GM19455 (cell line): Measurements from ENCODE around the gene RIPOR2.
"Not testable (repeated sequence)": the region's sequence is repeated elsewhere in the genome, so short reads cannot be mapped to it uniquely, and the experiment has no call there.

Experiments used
- ATAC-seq: cut with Tn5 transposase; IDR thresholded peaks from one replicate; pipeline ENCODE4 v1.9.1; 2021; ENCODE audit not compliant: unreplicated experiment

The RIPOR2 gene

GRCh38 chr6:24766680-24767462 lies 168.9 kb downstream of the RIPOR2 start:
- no peak for ATAC-seq

DNA sequence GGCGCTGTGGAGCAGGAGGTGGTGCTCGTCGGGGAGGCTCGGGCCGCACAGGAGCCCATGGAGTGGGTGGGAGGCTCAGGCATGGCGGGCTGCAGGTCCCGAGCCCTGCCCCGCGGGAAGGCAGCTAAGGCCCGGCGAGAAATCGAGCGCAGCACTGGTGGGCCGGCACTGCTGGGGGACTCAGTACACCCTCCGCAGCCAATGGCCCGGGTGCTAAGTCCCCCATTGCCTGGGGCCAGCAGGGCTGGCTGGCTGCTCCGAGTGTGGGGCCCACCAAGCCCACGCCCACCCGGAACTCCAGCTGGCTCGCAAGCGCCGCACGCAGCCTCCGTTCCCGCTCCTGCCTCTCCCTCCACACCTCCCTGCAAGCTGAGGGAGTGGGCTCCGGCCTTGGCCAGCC lies 169.8 kb downstream of the RIPOR2 start:
- not testable (repeated sequence) for ATAC-seq

- ATAC-seq = not testable (repeated sequence)
Observed at GRCh38 chr6:24764833-24765828, 170.6 kb downstream of the RIPOR2 start.

DNA sequence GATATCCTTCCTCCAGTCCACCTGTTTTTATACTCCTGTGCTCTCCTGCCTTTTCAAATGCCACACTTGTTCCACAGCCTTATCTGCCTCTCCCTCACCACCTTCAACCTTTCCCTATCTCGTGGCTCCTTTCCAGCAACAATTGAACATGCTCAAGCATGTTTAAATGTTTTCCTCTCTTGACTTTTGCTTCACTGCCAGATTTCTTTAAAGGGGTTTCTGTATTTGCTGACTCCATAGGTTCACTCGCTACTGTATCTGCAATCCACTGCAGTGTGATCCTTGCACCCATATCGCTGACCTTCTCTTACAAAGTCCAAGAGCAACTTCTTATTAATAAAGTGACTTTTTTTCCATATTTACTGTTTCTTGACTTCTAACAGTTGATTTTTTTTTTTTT lies 172.2 kb downstream of the RIPOR2 start:
- ATAC-seq = no peak

DNA sequence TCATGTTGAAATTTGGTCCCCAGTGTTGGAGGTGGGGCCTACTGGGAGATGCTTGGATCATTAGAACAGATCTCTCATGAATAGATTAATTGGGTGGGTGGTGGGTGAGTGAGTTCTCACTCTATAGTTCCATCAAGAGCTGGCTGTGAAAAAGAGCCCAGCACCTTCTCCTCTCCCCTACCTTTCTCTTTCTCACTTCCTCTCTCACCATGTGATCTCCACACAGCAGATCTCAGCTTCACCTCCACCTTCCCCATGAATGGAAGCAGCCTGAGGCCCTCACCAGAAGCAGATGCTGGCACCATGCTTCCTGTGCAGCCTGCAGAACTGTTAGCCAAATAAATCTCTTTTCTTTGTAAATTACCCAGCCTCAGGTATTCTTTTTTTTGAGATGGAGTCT lies 173.9 kb downstream of the RIPOR2 start:
- ATAC-seq = no peak

GRCh38 chr6:24761193-24761835 lies 174.4 kb downstream of the RIPOR2 start:
- no peak for ATAC-seq

DNA sequence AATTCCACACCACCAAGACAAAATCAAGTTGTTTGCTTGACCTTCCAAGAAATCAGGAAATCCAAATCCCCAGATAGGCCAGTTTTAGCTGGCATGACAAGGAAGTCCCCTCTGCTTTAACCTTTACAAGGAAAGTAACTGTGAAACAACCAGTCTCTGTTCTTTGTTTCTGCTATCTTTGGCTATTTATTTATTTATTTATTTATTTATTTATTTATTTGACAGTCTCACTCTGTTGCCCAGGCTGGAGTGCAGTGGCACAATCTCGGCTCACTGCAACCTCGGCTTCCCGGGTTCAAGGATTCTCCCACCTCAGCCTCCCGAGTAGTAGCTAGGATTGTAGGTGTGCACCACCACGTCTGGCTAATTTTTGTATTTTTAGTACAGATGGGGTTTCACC lies 175.6 kb downstream of the RIPOR2 start:
- ATAC-seq = no peak

- no peak for ATAC-seq
Observed at GRCh38 chr6:24759718-24760117, 176.0 kb downstream of the RIPOR2 start.

GRCh38 chr6:24757611-24758010 lies 178.1 kb downstream of the RIPOR2 start:
- no peak for ATAC-seq

GRCh38 chr6:24755279-24755678 lies 180.5 kb downstream of the RIPOR2 start:
- no peak for ATAC-seq

DNA sequence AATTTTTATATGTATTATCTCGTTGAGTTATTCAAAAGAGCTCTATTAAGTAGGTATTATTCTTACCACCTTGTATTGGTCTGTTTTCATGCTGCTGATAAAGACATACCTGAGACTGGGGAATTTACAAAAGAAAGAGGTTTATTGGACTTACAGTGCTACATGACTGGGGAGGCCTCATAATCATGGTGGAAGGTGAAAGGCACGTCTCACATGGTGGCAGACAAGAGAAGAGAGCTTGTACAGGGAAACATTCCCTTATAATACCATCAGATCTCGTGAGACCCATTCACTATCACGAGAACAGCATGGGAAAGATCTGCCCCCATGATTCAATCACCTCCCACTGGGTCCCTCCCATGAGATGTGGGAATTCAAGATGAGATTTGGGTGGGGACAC lies 181.4 kb downstream of the RIPOR2 start:
- not testable (repeated sequence) for ATAC-seq
